ENCODE data around the gene MEI1.

MEI1 gene

DNA sequence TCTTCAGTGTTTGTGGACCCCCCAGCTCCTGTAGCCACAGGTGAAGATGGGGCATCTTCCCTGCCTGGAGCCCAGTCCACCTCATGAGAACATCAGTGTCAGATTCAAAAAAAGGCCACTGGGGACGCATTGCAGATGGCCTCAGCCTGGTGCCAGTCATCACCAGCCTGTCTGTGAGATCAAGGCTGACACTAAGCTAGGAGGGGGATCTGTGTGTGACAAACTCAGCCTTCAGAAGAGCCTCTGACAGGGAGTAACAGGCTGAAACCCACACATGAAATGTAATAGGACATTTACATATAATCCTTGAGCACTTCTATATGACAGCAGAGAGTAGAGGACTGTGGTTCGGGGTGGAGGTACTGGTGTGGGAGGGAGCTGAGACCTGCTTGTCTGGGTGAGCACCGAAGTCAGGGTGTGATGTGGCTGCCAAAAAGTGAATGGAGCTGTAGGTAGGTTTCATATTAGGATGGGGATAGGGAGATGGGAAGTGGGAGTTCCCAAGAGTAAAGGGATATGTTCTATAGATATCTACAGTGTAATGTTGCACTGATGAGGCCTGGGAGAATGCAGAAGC is 80.7 kb downstream of the MEI1 start:
- no peaks in the 10 kb centered on the region for H3K9me3 Mint-ChIP-seq
- H3K27me3 Mint-ChIP-seq (ENCODE audit: low read depth), result no peaks in the 10 kb centered on the region
- peak overlapping the region; percentile 98 for H3K27ac Mint-ChIP-seq
- H3K4me3 Mint-ChIP-seq, result peak overlapping the region; percentile 78
- H3K36me3 Mint-ChIP-seq (ENCODE audit: low read depth), result peaks cover 7% of the 10 kb centered on the region
- H3K4me1 Mint-ChIP-seq (ENCODE audit: low read depth), result peaks cover 37% of the 10 kb centered on the region

GRCh38 chr22:41780746-41781505 is 81.6 kb downstream of the MEI1 start:
- H3K36me3 Mint-ChIP-seq (ENCODE audit: low read depth), result peaks cover 7% of the 10 kb centered on the region
- no peaks in the 10 kb centered on the region for H3K27me3 Mint-ChIP-seq (ENCODE audit: low read depth)
- H3K27ac Mint-ChIP-seq, result peak overlapping the region; percentile 98
- H3K9me3 Mint-ChIP-seq, result no peaks in the 10 kb centered on the region
- H3K4me3 Mint-ChIP-seq, result peak overlapping the region; percentile 82
- peaks cover 37% of the 10 kb centered on the region for H3K4me1 Mint-ChIP-seq (ENCODE audit: low read depth)

- Mint-ChIP-seq H3K4me3 (peak overlapping the region; percentile 82), H3K36me3 (ENCODE audit: low read depth) (peaks cover 9% of the 10 kb centered on the region), H3K27ac (peak overlapping the region; percentile 98), H3K9me3 (no peaks in the 10 kb centered on the region), H3K4me1 (ENCODE audit: low read depth) (peaks cover 39% of the 10 kb centered on the region), H3K27me3 (ENCODE audit: low read depth) (no peaks in the 10 kb centered on the region)
Measured at GRCh38 chr22:41781507-41781906, 82.2 kb downstream of the MEI1 start.

GRCh38 chr22:41782316-41782715 is 83.0 kb downstream of the MEI1 start:
- H3K27ac Mint-ChIP-seq, result peak overlapping the region; percentile 98
- peaks cover 45% of the 10 kb centered on the region for H3K4me1 Mint-ChIP-seq (ENCODE audit: low read depth)

GRCh38 chr22:41782751-41783150 is 83.4 kb downstream of the MEI1 start:
- Mint-ChIP-seq H3K36me3 (ENCODE audit: low read depth) (peaks cover 15% of the 10 kb centered on the region), H3K4me1 (ENCODE audit: low read depth) (peaks cover 45% of the 10 kb centered on the region), H3K4me3 (peak overlapping the region; percentile 82), H3K27me3 (ENCODE audit: low read depth) (no peaks in the 10 kb centered on the region), H3K27ac (peak overlapping the region; percentile 98), H3K9me3 (no peaks in the 10 kb centered on the region)

More at GRCh38 chr22:41782316-41782715, 83.0 kb downstream of the MEI1 start:
- H3K4me3 Mint-ChIP-seq, result peak overlapping the region; percentile 82
- H3K9me3 Mint-ChIP-seq, result no peaks in the 10 kb centered on the region
- peaks cover 15% of the 10 kb centered on the region for H3K36me3 Mint-ChIP-seq (ENCODE audit: low read depth)
- no peaks in the 10 kb centered on the region for H3K27me3 Mint-ChIP-seq (ENCODE audit: low read depth)

DNA sequence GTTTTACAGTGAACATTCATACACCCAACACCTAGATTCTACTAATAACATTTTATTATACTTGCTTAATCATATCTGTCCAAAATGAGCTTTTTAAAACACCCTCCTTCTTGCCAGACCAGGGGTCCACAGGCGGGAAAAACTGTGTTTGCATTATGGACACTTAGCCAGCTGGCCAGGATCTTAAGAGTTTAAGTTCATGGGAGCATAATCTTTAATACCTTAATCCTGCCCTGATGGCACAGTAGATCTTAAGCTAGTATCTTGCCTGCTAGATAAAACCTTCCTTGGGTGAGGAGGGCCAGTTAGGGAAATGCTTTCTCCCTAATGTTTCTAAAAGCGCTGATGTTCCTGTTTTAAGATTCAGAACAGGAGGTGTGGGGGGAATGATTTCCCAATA is 88.0 kb downstream of the MEI1 start:
- Mint-ChIP-seq H3K4me3 (no peak overlapping the region), H3K27me3 (ENCODE audit: low read depth) (no peaks in the 10 kb centered on the region), H3K4me1 (ENCODE audit: low read depth) (peaks cover 24% of the 10 kb centered on the region), H3K9me3 (no peaks in the 10 kb centered on the region), H3K36me3 (ENCODE audit: low read depth) (peaks cover 39% of the 10 kb centered on the region), H3K27ac (no peak overlapping the region)

- H3K36me3 Mint-ChIP-seq (ENCODE audit: low read depth), result peaks cover 46% of the 10 kb centered on the region
- no peaks in the 10 kb centered on the region for H3K27me3 Mint-ChIP-seq (ENCODE audit: low read depth)
- no peak overlapping the region for H3K4me3 Mint-ChIP-seq
- no peaks in the 10 kb centered on the region for H3K9me3 Mint-ChIP-seq
- H3K27ac Mint-ChIP-seq, result no peak overlapping the region
- H3K4me1 Mint-ChIP-seq (ENCODE audit: low read depth), result peaks cover 4% of the 10 kb centered on the region
Measured at GRCh38 chr22:41793871-41794270, 94.6 kb downstream of the MEI1 start.

GRCh38 chr22:41798736-41799135 is 99.4 kb downstream of the MEI1 start:
- Mint-ChIP-seq H3K27me3 (ENCODE audit: low read depth) (no peaks in the 10 kb centered on the region), H3K36me3 (ENCODE audit: low read depth) (peaks cover 25% of the 10 kb centered on the region), H3K4me1 (ENCODE audit: low read depth) (peaks cover 26% of the 10 kb centered on the region), H3K27ac (no peak overlapping the region), H3K4me3 (peak overlapping the region; percentile 99), H3K9me3 (no peaks in the 10 kb centered on the region)

DNA sequence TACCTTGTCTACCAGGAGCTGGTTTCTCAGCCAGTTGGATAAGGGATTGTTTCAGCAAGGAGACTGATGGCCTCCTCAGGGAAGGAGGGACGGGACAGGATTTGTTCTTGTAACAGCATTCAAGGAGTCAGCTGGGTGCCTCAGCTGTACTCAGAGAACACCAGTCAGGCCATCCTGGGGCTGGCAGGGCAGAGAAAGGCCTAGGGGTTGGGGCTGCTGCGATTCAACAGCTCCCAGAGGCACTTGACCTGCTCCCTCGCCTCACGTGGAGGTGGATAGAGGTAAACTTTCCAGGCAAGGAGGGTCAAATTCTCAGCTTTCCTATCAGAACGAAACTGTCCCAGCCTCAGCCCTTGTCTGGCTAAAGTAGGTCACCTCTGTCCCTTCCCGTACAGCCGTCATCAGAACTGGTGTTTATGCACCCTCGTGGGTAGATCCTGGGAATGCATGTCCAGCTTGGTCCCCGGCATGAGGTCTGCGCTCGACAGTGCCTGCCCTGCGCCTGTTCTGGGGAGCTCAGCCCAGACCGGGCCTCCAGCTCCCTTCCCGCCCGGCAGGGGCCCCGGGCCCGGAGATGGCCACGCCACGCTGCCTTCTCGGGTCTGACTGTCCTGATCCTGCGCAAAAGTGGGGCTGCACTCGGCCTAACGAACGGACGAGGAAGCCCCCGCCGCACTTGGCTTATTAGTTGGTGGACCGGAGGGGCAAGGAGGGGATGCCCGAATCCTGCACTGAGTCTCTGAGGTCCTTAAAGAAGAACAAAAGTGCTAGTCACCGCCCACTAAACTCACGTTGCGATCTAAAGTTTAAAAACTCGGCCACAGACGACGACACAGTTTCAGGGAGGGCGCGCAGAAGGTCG is 100.4 kb downstream of the MEI1 start:
- H3K27me3 Mint-ChIP-seq (ENCODE audit: low read depth), result no peaks in the 10 kb centered on the region
- H3K9me3 Mint-ChIP-seq, result no peaks in the 10 kb centered on the region
- peaks cover 33% of the 10 kb centered on the region for H3K4me1 Mint-ChIP-seq (ENCODE audit: low read depth)
- peaks cover 21% of the 10 kb centered on the region for H3K36me3 Mint-ChIP-seq (ENCODE audit: low read depth)
- H3K4me3 Mint-ChIP-seq, result peak overlapping the region; percentile 99
- H3K27ac Mint-ChIP-seq, result peak overlapping the region; percentile 97

GRCh38 chr22:41800348-41801146 is 101.2 kb downstream of the MEI1 start, which contains the start of gene CCDC134:
Gene CCDC134 (plus strand): TSS chr22:41800679. CDS start chr22:41808891, 8,212 bp downstream.
- peaks cover 38% of the 10 kb centered on the region for H3K4me1 Mint-ChIP-seq (ENCODE audit: low read depth)
- H3K9me3 Mint-ChIP-seq, result no peaks in the 10 kb centered on the region
- H3K27ac Mint-ChIP-seq, result peak within 1 kb of the TSS; percentile 97

GRCh38 chr22:41801147-41801819 is 102.0 kb downstream of the MEI1 start:
- peak overlapping the region; percentile 97 for H3K27ac Mint-ChIP-seq
- H3K36me3 Mint-ChIP-seq (ENCODE audit: low read depth), result peaks cover 12% of the 10 kb centered on the region
- peak overlapping the region; percentile 99 for H3K4me3 Mint-ChIP-seq
- peaks cover 39% of the 10 kb centered on the region for H3K4me1 Mint-ChIP-seq (ENCODE audit: low read depth)
- no peaks in the 10 kb centered on the region for H3K9me3 Mint-ChIP-seq
- no peaks in the 10 kb centered on the region for H3K27me3 Mint-ChIP-seq (ENCODE audit: low read depth)

More at GRCh38 chr22:41800348-41801146, 101.2 kb downstream of the MEI1 start, which contains the start of gene CCDC134:
- Mint-ChIP-seq H3K4me3 (peak within 1 kb of the TSS; percentile 99), H3K27me3 (ENCODE audit: low read depth) (no peaks in the 10 kb centered on the region), H3K36me3 (ENCODE audit: low read depth) (peaks cover 16% of the 10 kb centered on the region)

- Mint-ChIP-seq H3K9me3 (no peaks in the 10 kb centered on the region), H3K4me3 (peak overlapping the region; percentile 99), H3K27me3 (ENCODE audit: low read depth) (no peaks in the 10 kb centered on the region), H3K36me3 (ENCODE audit: low read depth) (peaks cover 12% of the 10 kb centered on the region), H3K27ac (peak overlapping the region; percentile 66), H3K4me1 (ENCODE audit: low read depth) (peaks cover 39% of the 10 kb centered on the region)
Measured at GRCh38 chr22:41801886-41802285, 102.6 kb downstream of the MEI1 start.

DNA sequence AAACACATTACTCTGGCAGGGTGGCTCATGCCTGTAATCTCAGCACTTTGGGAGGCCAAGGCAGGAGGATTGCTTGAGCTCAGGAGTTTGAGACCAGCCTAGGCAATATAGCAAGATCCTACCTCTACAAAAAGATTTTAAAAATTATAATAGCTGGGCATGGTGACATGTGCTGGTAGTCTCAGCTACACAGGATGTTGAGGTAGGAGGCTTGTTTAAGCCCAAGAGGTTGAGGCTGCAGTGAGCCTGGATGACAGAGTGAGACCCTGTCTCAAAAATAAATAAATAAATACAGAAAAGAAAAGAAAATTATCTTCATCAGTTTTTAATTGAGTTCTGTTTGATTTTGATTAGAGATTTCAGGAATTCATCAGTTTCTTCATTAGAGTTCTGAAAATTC is 106.3 kb downstream of the MEI1 start:
- peaks cover 28% of the 10 kb centered on the region for H3K4me1 Mint-ChIP-seq (ENCODE audit: low read depth)
- H3K4me3 Mint-ChIP-seq, result no peak overlapping the region
- peaks cover 22% of the 10 kb centered on the region for H3K36me3 Mint-ChIP-seq (ENCODE audit: low read depth)
- H3K27ac Mint-ChIP-seq, result no peak overlapping the region
- no peaks in the 10 kb centered on the region for H3K27me3 Mint-ChIP-seq (ENCODE audit: low read depth)
- no peaks in the 10 kb centered on the region for H3K9me3 Mint-ChIP-seq
